CD4-positive, alpha-beta T cell treated with Interferon gamma for 1 hour (primary cell): Measurements from ENCODE around the gene ZNF433.
A peak's percentile ranks its signal among the peaks of the same experiment; 100 is the strongest.
"Not testable (repeated sequence)": the region's sequence is repeated elsewhere in the genome, so short reads cannot be mapped to it uniquely, and the experiment has no call there.

Source experiments
- DNase-seq: peaks from one replicate; pipeline ENCODE4 v3.0.0-alpha.2; 2020

ZNF433 gene

GRCh38 chr19:12035220-12036172 is at the start of gene ZNF433:
TSS of gene ZNF433 (minus strand) at chr19:12035679. CDS start at chr19:12035539, 140 bp downstream.
- peak; percentile 69 for DNase-seq

- not testable (repeated sequence) for DNase-seq
These were observed 47.9 kb upstream of the ZNF433 start for GRCh38 chr19:12083336-12083735.

- DNase-seq = no peak
These were observed 41.9 kb upstream of the ZNF433 start for GRCh38 chr19:12077375-12077774.

GRCh38 chr19:12076331-12076730 is 40.9 kb upstream of the ZNF433 start:
- not testable (repeated sequence) for DNase-seq

GRCh38 chr19:12075538-12076139 is 40.2 kb upstream of the ZNF433 start:
- no peak for DNase-seq

GRCh38 chr19:12064590-12065538 is 29.4 kb upstream of the ZNF433 start, which contains the start of gene ZNF844:
TSS of gene ZNF844 (plus strand) at chr19:12064731. CDS start at chr19:12064874, 143 bp downstream.
- peak; percentile 86 for DNase-seq

- DNase-seq = no peak
These were observed 20.3 kb upstream of the ZNF433 start for GRCh38 chr19:12055784-12056183.

- peak; percentile 59 for DNase-seq
These were observed 17.2 kb upstream of the ZNF433 start, which contains the start of gene ZNF878 for GRCh38 chr19:12052497-12053169. TSS of gene ZNF878 (minus strand) at chr19:12052961. CDS start at chr19:12052801, 160 bp downstream.

- DNase-seq = no peak
These were observed 16.6 kb upstream of the ZNF433 start for GRCh38 chr19:12052091-12052496.

GRCh38 chr19:12047868-12048267 is 12.4 kb upstream of the ZNF433 start:
- no peak for DNase-seq

GRCh38 chr19:12043752-12044422 is 8.4 kb upstream of the ZNF433 start:
- no peak for DNase-seq

- DNase-seq = no peak
These were observed 7.4 kb upstream of the ZNF433 start for GRCh38 chr19:12042893-12043292.

GRCh38 chr19:12034620-12035019 is 859 bp downstream of the ZNF433 start:
- no peak for DNase-seq

GRCh38 chr19:12034198-12034597 is 1.3 kb downstream of the ZNF433 start:
- DNase-seq = no peak

- no peak for DNase-seq
These were observed 19.7 kb downstream of the ZNF433 start for GRCh38 chr19:12015753-12016116.

- no peak for DNase-seq
These were observed 20.3 kb downstream of the ZNF433 start for GRCh38 chr19:12015015-12015752.

- DNase-seq = no peak
These were observed 35.1 kb downstream of the ZNF433 start for GRCh38 chr19:12000152-12000981.

- DNase-seq = no peak
These were observed 40.3 kb downstream of the ZNF433 start for GRCh38 chr19:11995174-11995573.

- DNase-seq = not testable (repeated sequence)
These were observed 43.6 kb downstream of the ZNF433 start for GRCh38 chr19:11991921-11992320.

- no peak for DNase-seq
These were observed 46.4 kb downstream of the ZNF433 start for GRCh38 chr19:11989112-11989456.
